Gastrocnemius medialis (tissue), 4 donors: ENCODE measurements around the gene TGFB1.

Experiments used
- CTCF ChIP-seq, 5 experiments: fragments of 450-650 bp in 3 of 5; fragments of 200-600 bp in 2 of 5; sonication (generic) in 2 of 5; IDR thresholded peaks in 4 of 5; conservative IDR thresholded peaks in 1 of 5; 1 replicate in 4 of 5; 2 replicates in 1 of 5; pipeline ENCODE4 v1.5.1; 2016 to 2019; ENCODE audit warnings: antibody characterized with exemption in 5 of 5, mild to moderate bottlenecking in 3 of 5, moderate library complexity in 3 of 5
- POLR2A ChIP-seq, 2 donors: fragments of 450-650 bp; IDR thresholded peaks; one replicate each; pipeline ENCODE4 v1.6.1; 2017; ENCODE audit warnings: antibody characterized with exemption in 2 of 2, mild to moderate bottlenecking in 2 of 2, moderate library complexity in 2 of 2

GRCh38 chr19:41371541-41371940 is 17.8 kb upstream of the TGFB1 start:
- TF ChIP-seq CTCF (IDR thresholded peaks at IDR 0.05 in 4 of 5, conservative IDR thresholded peaks at IDR 0.05 in 1 of 5) (no peak), POLR2A (IDR thresholded peaks at IDR 0.05) (no peak)
